Right renal pelvis (tissue), 4 donors: ENCODE measurements around the gene LSM3. TPM values are rescaled to one million over a fixed set of nuclear protein-coding genes. Genes with fewer than 3 reads are reported as not detected.

Experiments used
- DNase-seq, 4 donors: peaks; one replicate each; pipeline ENCODE4 v3.0.0-alpha.2; 2013; ENCODE audit warnings: low read depth in 4 of 4, low spot score in 3 of 4, missing footprints in 1 of 4
- polyA plus RNA-seq, 4 donors: library from polyadenylated mRNA; unstranded; fragments of 120-200 nt; gene quantifications; one replicate each; pipeline ENCODE4 v1.2.1, GENCODE V29; 2013; ENCODE audit not compliant: insufficient read length in 4 of 4

Gene LSM3
- polyA plus RNA-seq, 4 donors = 17.2 to 19.5 (median 18.3) TPM

GRCh38 chr3:14156201-14156600 lies 22.4 kb upstream of the LSM3 start:
- no peak for DNase-seq

- DNase-seq = no peak
These were observed 21.6 kb upstream of the LSM3 start for GRCh38 chr3:14156843-14157561.

- no peak for DNase-seq
These were observed 20.7 kb upstream of the LSM3 start for GRCh38 chr3:14157951-14158350.

- no peak for DNase-seq
These were observed 20.2 kb upstream of the LSM3 start for GRCh38 chr3:14158370-14158769.

- DNase-seq = no peak
These were observed 19.2 kb upstream of the LSM3 start for GRCh38 chr3:14159426-14159825.

- no peak for DNase-seq
These were observed 17.3 kb upstream of the LSM3 start for GRCh38 chr3:14161282-14161681.

GRCh38 chr3:14162178-14162577 lies 16.4 kb upstream of the LSM3 start:
- DNase-seq = no peak

GRCh38 chr3:14166877-14167603 lies 11.6 kb upstream of the LSM3 start:
- no peak for DNase-seq

- DNase-seq = no peak
These were observed 9.2 kb upstream of the LSM3 start for GRCh38 chr3:14169435-14169834.

- no peak for DNase-seq
These were observed 8.7 kb upstream of the LSM3 start for GRCh38 chr3:14169871-14170270.

- no peak for DNase-seq
These were observed 8.0 kb upstream of the LSM3 start for GRCh38 chr3:14170531-14171159.

- DNase-seq = no peak
These were observed 6.1 kb upstream of the LSM3 start for GRCh38 chr3:14172496-14172895.

- no peak for DNase-seq
These were observed 4.1 kb upstream of the LSM3 start for GRCh38 chr3:14174483-14174882.

GRCh38 chr3:14175383-14176037 lies 3.1 kb upstream of the LSM3 start:
- no peak for DNase-seq

GRCh38 chr3:14177580-14178246 lies 904 bp upstream of the LSM3 start:
- peak in 1 of 4 donors; percentile 22 for DNase-seq

- no peak for DNase-seq
These were observed 473 bp downstream of the LSM3 start for GRCh38 chr3:14179114-14179465.

GRCh38 chr3:14179795-14180194 lies 1.2 kb downstream of the LSM3 start:
- DNase-seq = no peak

GRCh38 chr3:14181253-14181652 lies 2.6 kb downstream of the LSM3 start:
- DNase-seq = no peak

GRCh38 chr3:14183015-14183577 lies 4.5 kb downstream of the LSM3 start:
- no peak for DNase-seq

- DNase-seq = no peak
These were observed 8.3 kb downstream of the LSM3 start for GRCh38 chr3:14186854-14187458.
